Sciatic nerve (tissue), 2 donors: ENCODE data around the gene NIPBL. TPM values are rescaled to one million over a fixed set of nuclear protein-coding genes. Genes with fewer than 3 reads are reported as not detected.
"Not testable (repeated sequence)": the region's sequence is repeated elsewhere in the genome, so short reads cannot be mapped to it uniquely, and the experiment has no call there.

Source experiments
- ATAC-seq: fragments of 200-7000 bp; cut with Tn5 transposase; one replicate; pipeline ENCODE4 v1.9.1; 2020; ENCODE audit warnings: mild to moderate bottlenecking, moderate library complexity
- DNase-seq: peaks from one replicate; pipeline ENCODE4 v3.0.0-alpha.2; 2020; ENCODE audit warnings: low spot score
- intact Hi-C: fragments of 100-400 bp; cut with DNase I; formaldehyde crosslinking; loops from one replicate; pipeline ENCODE4 v1.14.2; 2022
- total RNA-seq: library from RNA; stranded (reverse); fragmentation: NEBNext Ultra II Directional; extraction: Animal tissue kit (Norgen Biotek cat#: 25700); gene quantifications from one replicate; pipeline ENCODE4 v1.2.1, GENCODE V29; 2021
- donor health status: DM: no; HTN: no; CAD: no.
- donor health status: DM: no; HTN: no; CAD: no.

Gene NIPBL
- total RNA-seq, 1 donor from 2014 or later: 97.0 TPM

DNA sequence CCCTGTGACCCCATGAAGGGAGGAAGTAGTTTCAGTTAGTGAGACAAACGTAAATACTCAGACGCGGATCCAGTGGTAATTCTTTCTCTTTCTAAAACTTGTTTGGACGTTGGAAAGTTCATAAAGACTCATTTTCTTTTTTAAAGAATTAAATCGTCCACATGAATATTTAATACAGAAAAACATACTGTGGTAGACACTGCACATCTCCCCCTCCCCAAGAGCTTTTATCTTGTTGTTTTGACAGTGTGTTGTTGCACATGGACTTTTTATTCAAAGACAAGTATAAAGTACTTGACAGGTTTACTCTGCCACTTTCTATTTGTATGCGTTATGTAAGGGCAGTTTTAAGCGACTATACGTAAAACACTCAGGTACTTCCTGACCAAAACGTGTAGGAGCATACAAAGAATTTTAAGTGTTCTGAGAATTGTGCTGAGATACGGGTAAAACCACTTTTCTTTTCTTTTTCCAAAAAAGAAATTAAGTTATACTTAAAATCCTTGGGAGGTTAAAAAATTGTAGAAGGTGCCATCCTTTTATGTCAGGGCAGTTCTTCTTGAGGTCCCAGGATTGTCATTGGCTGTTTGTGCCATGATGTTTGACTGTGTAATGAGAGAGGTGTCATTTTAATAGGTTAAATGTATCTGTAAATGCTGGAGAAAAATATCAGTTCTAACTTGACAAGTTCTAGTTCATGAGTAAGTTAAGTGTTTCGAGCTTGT lies 1.3 kb downstream of the NIPBL start:
- intact Hi-C loops: no loop called here
- DNase-seq (no peak), ATAC-seq (no peak)

GRCh38 chr5:36878392-36879082 lies 2.0 kb downstream of the NIPBL start:
- intact Hi-C loops: no loop called here
- ATAC-seq: no peak
- DNase-seq: no peak

DNA sequence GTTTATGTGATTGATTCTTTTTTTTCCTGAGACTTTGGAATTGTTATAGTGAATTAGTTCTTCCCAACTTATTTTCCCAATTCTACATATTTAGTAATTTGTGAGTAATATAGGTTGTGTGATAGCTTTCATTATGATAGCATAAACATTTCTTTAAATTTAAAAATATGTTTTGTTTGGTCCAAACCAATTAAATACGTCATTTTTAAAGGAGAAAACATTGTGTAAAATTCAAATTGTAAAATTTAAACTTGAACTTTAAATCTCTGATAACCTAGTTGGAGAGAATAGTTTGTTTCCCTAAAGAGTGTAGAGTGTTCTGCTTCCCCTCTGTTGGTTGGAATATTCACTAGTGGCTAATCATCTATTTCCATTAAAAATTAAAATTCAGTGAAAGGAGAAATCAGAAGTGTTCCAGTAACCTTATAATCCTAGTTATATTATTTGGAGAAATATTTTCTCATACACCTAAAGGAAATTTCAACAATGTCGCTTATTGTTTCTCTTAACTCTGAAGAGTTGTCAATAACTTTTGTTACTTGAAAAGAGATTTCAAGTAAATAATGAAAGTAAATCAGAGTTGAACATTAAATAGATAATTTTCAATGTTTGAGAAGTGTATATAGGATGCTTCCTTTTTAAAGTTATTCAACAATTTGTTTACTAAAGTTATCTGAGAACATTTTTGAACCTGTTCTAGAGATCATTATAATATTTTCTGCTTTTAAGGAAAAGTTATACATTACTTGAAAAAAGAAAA lies 2.9 kb downstream of the NIPBL start:
- intact Hi-C loops: no loop called here
- DNase-seq (no peak), ATAC-seq (no peak)

GRCh38 chr5:36880761-36881160 lies 4.2 kb downstream of the NIPBL start:
- DNase-seq (no peak), ATAC-seq (no peak)
- intact Hi-C loops: no loop called here

- DNase-seq: no peak
Observed at GRCh38 chr5:36881304-36881703, 4.7 kb downstream of the NIPBL start.

GRCh38 chr5:36881807-36882206 lies 5.2 kb downstream of the NIPBL start:
- intact Hi-C loops: no loop called here
- ATAC-seq: no peak
- no peak for DNase-seq

More at GRCh38 chr5:36881304-36881703, 4.7 kb downstream of the NIPBL start:
- no peak for ATAC-seq
- intact Hi-C loops: no loop called here

DNA sequence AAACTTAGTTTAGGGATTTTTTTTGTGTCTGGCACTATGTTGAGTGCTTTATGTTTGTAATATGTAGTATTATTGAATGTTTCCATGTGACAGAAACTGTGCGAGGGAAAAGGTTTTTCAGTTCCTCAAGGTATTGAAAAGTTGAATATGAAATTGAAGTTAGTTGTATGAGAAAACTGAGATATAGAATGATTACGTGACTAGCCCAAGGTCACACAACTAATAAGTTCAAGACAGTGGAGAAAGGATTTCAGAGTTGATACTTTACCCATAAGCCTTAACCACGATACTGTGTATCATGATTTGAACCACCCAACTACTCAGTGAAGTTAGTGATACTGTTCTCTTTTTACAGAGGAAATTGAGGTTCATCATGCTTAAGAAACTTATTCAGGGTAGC lies 5.7 kb downstream of the NIPBL start:
- intact Hi-C loops: no loop called here
- DNase-seq: no peak
- ATAC-seq: no peak

- DNase-seq (no peak), ATAC-seq (no peak)
- intact Hi-C loops: no loop called here
Observed at GRCh38 chr5:36883894-36884462, 7.4 kb downstream of the NIPBL start.

DNA sequence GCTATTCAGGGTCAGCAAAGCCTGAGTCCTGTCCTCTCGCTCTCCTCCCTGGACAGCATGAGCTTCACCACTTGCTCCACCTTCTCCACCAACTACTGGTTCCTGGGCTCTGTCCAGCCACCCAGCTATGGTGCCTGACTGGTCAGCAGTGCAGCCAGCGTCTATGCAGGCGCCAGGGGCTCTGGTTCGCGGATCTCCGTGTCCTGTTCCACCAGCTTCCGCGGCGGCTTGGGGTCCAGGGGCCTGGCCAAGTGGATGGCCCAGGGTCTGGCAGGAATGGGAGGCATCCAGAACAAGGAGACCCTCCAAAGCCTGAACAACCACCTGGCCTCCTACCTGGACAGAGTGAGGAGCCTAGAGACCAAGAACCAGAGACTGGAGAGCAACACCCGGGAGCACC lies 8.6 kb downstream of the NIPBL start:
- no peak for DNase-seq
- intact Hi-C loops: no loop called here
- no peak for ATAC-seq

- intact Hi-C loops: no loop called here
- no peak for DNase-seq
- ATAC-seq: no peak
Observed at GRCh38 chr5:36885566-36886485, 9.3 kb downstream of the NIPBL start.

DNA sequence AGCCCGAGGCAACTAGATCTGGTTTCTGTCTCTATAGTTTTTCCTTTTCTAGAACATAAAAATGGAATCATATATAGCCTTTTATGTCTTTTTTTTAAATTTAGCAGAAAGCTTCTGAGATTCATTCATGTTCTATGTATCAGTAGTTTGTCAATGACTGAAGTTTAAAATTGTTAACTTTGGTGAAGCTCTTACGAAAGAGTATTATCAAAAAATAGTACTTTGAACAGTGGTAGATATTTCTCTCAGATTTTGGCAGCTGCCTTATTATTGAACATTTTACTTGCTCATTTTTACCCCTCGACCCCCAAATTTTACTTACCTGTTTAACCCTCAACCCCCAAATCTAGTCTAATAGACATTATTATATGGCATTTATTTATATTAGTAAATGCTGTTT lies 10.2 kb downstream of the NIPBL start:
- intact Hi-C loops: no loop called here
- no peak for ATAC-seq
- no peak for DNase-seq

GRCh38 chr5:36887532-36887931 lies 11.0 kb downstream of the NIPBL start:
- DNase-seq (no peak), ATAC-seq (no peak)
- intact Hi-C loops: no loop called here

DNA sequence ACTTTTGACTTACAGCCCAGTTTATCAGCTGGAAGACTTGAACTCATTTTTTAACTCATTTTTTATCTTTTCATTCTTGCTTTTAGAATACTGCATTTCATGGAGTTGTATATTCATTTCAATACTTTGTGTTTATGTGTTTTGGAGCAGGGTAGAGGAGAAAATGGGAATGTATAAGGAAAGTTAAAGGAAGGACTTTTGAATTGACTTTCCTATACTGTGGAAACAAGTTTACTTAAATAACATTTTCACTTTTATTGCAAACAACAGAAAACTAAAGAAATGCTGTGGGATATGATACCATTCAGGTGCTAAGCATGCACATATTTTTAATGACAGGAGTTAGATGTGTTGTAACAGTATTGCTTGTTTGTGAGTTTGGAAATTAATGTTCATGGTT lies 11.7 kb downstream of the NIPBL start:
- DNase-seq (no peak), ATAC-seq (no peak)
- intact Hi-C loops: no loop called here

GRCh38 chr5:36889264-36889663 lies 12.7 kb downstream of the NIPBL start:
- no peak for DNase-seq
- no peak for ATAC-seq
- intact Hi-C loops: no loop called here

- intact Hi-C loops: no loop called here
- no peak for DNase-seq
- ATAC-seq: no peak
Observed at GRCh38 chr5:36891266-36891665, 14.7 kb downstream of the NIPBL start.

DNA sequence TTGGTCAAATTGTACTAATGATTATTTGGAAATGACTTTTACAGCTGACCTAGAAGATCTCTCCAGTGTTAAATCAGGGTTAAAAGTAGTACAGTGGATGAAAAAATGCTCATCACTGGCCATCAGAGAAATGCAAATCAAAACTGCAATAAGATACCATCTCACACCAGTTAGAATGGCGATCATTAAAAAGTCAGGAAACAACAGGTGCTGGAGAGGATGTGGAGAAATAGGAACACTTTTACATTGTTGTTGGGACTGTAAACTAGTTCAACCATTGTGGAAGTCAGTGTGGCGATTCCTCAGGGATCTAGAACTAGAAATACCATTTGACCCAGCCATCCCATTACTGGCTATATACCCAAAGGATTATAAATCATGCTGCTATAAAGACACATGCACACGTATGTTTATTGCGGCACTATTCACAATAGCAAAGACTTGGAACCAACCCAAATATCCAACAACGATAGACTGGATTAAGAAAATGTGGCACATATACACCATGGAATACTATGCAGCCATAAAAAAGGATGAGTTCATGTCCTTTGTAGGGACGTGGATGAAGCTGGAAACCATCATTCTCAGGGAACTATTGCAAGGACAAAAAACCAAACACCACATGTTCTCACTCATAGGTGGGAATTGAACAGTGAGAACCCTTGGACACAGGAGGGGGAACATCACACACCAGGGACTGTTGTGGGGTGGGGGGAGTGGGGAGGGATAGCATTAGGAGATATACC lies 15.7 kb downstream of the NIPBL start:
- intact Hi-C loops, ATAC-seq, DNase-seq: not testable (repeated sequence)

DNA sequence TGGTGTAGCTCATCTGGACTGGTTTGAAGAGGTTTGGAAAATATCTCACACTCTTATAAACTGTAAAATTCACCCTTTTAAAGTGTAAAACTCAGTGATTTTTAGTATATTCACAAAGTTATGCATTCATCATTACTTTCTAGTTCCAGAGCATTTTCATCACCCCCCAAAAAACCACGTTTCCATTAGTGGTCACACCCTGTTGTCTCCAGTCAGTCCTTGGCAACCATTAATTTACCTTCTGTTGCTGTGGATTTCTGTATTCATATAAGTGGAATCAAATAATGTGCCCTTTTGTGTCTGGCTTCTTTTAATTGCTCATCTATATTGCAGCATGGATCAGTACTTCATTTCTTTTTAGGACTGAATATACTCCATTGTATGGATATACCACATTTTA lies 18.4 kb downstream of the NIPBL start:
- DNase-seq: no peak
- intact Hi-C loops: no loop called here
- no peak for ATAC-seq

- intact Hi-C loops: no loop called here
- no peak for DNase-seq
- no peak for ATAC-seq
Observed at GRCh38 chr5:36896476-36896875, 19.9 kb downstream of the NIPBL start.
